Coronary artery (tissue), 2 donors: Measurements from ENCODE around the gene TMPRSS7.

Source experiments
- DNase-seq: peaks from one replicate; pipeline ENCODE4 v3.0.0-alpha.2; 2017; ENCODE audit warnings: low spot score
- H3K27ac ChIP-seq, 2 donors: fragments of 200-600 bp; sonication (generic); one replicate each; pipeline ENCODE4 v1.5.1; 2016 to 2019
- H3K4me3 ChIP-seq: fragments of 200-600 bp; sonication (generic); 2 replicates; pipeline ENCODE4 v1.5.1; 2016; ENCODE audit warnings: mild to moderate bottlenecking, moderate library complexity
- CTCF ChIP-seq: fragments of 200-600 bp; sonication (generic); IDR thresholded peaks from one replicate; pipeline ENCODE4 v1.5.1; 2019; ENCODE audit warnings: antibody characterized with exemption

TMPRSS7 gene

DNA sequence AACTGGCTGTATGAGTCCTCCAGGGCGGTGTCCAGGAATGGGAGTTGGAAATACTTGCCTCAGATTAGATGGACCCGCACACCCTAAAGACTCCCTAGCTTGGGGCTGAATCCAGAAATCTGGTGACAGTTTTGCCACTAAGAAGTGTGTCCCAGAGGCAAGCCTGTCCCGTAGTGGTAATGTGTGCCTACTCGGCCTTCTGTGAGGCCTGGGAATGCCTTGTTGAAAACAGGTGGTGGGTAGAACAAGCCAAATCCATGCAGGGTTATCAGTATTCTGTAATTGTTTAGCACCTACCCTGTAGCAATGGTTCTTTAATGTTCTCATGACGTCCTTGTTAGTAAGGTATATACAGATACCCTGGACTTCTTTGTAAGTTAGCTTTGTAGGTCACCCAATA lies 53.2 kb downstream of the TMPRSS7 start:
- H3K27ac ChIP-seq = no peak overlapping the region

DNA sequence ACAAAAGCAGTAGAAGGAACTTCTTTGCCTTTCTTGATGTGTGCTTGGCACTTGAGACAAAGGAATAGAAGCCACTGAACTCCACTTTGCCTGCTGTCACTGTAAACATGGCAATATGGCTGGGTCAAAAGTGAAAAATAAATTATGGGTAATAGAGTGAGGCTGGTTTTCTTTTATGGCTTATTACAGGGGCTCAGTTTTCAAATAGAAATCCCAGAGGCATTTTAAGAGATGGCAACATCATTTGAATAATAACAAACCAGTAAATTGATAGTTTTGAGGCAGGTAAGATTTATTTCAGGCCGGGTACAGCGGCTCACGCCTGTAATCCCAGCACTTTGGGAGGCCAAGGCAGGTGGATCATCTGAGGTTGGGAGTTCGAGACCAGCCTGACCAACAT lies 54.4 kb downstream of the TMPRSS7 start:
- H3K4me3 ChIP-seq = no peak overlapping the region
- H3K27ac ChIP-seq = no peak overlapping the region
- no peak for DNase-seq
- TF ChIP-seq CTCF = no peak

More for the DNA sequence above, 53.2 kb downstream of the TMPRSS7 start:
- H3K4me3 ChIP-seq = no peak overlapping the region
- DNase-seq = no peak
- TF ChIP-seq CTCF = no peak

DNA sequence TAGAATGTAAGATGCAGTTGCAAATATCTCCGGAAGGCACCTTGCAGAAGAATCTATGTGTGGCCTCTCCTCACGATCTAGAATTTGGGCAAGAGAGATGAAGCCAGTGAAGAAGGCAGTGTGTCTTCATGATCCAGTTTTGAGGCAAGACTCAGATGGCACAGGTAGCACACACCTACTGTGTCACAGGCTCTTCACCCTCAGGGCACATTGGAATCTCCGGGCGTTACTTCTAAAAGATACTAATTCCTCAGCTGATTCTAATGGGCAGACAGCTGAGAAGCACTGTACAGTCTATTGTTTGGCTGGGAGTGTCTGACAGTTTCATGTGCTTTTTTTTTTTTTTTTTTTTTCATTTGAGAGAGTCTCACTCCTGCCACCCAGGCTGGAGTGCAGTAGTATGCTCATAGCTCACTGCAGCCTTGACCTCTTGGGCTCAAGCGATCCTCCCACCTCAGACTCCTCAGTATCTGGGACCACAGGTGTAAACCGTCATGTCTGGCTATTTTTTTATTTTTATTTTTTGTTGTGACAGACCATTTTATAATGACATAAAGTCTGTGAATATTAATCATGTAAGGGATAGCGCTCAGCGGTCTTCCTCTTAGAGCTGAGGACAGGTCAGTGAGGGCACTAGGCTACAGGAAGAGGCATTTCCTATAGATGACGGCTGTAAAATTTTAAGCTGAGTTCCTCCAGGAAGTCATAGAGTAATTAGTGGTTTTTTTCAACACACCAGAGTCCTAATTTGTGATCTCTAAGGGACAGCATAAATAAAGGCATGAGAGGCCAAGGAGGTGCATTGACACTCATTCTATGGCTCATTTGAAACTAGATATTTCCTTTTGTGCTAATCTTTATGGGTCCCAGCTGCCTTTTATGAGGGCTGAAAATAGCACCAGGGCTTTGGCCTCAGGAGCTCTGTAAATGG lies 55.7 kb downstream of the TMPRSS7 start:
- H3K27ac ChIP-seq = no peak overlapping the region
- no peak overlapping the region for H3K4me3 ChIP-seq
- no peak for TF ChIP-seq CTCF
- no peak for DNase-seq

DNA sequence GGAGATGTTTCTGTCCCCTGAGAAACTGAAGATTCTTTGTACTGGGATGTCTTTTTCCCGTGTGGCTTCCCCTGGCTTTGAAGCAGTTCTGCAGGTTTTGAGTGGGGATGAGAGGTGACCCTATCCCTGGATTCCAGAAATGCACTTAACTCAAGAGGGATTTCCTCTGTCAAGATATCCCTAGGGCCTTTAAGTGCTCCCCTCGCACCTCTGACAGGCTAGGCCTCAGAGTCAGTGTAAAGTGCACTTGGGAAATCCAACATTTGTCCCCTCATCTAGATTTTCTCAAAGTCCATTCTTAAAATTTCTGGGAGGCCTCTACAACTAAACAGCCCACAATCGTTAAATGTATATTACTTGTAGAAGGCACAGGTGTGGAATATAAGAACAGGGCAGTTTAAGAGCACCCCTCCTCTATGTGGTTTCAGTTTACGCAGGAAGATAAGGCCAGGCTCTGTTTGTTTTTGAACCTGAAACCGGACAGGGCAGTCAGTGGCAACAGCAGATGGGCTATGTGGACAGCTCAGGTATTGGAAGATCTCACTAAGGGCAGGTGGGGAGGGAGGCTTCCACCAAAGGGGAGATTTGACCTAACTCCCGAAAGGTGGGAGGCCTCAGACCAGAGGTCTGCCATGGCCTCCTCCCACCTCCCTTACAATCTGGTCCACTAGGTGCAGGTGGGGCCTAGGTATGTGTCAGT lies 56.5 kb downstream of the TMPRSS7 start:
- no peak for TF ChIP-seq CTCF
- DNase-seq = no peak
- no peak overlapping the region for H3K4me3 ChIP-seq
- H3K27ac ChIP-seq = no peak overlapping the region

DNA sequence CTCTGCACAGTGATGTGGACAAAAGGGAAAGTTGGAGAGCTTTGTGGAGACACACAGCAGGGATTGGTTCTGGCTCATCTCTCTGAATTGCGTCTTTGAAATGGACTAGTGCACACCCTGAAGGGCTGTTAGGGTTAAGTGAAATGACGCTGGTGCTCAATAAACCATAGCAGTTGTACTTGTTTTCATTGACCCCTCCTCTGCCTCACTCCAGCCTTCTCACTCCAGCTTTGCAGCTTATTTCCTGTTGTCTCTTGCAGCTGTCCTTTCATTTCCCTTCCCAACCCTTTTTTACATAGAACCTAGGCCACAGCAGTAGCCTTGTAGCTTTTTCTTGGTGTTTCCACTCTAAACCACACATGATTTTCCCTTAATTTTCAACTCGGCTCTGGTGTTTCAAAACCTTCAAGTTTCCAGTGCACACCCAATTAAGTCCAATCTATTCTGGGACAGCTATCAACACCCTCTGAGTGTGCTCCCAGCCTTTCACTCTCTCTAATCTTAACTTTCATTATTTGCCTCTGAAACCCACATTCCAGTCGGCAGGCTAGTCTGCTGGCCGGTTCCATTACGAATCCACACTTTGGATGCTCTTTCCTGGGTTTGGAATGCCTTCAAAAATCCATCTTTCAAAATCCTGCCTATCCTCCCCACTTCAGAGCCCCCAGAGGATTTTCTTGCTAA lies 58.1 kb downstream of the TMPRSS7 start:
- no peak for DNase-seq
- Histone ChIP-seq H3K4me3 (no peak overlapping the region), H3K27ac (no peak overlapping the region)
- TF ChIP-seq CTCF = no peak

GRCh38 chr3:112093180-112093522 lies 58.6 kb downstream of the TMPRSS7 start:
- no peak for DNase-seq
- H3K4me3 ChIP-seq = no peak overlapping the region
- no peak for TF ChIP-seq CTCF
- H3K27ac ChIP-seq = no peak overlapping the region
